ENCODE measurements around the gene AKT1. TPM values are rescaled to one million over a fixed set of nuclear protein-coding genes. Genes with fewer than 3 reads are reported as not detected.

The AKT1 gene
- polyA plus RNA-seq, 3 donors from 2014 or later: 14.8 to 23.3 (median 21.3) TPM

GRCh38 chr14:104792101-104792884, 3.3 kb downstream of the AKT1 start:
- Mint-ChIP-seq H3K27me3 (ENCODE audit: low read depth in 3 of 3) (peaks cover 0 to 10% (median 0%) of the 10 kb centered on the region in 3 donors), H3K4me1 (peaks cover 28 to 42% of the 10 kb centered on the region in 2 donors), H3K27ac (peak overlapping the region in 2 of 6 donors; percentile 61 to 68), H3K9me3 (no peaks in the 10 kb centered on the region), H3K4me3 (peak overlapping the region in 1 of 5 donors; percentile 58), H3K36me3 (no peaks in the 10 kb centered on the region)
- no peak for DNase-seq

GRCh38 chr14:104791425-104791824, 4.1 kb downstream of the AKT1 start:
- no peaks in the 10 kb centered on the region for H3K9me3 Mint-ChIP-seq
- DNase-seq: no peak
- H3K27me3 Mint-ChIP-seq (ENCODE audit: low read depth in 3 of 3): peaks cover 0 to 11% (median 0%) of the 10 kb centered on the region in 3 donors
- H3K4me3 Mint-ChIP-seq: peak overlapping the region in 3 of 5 donors; percentile 10 to 42 (median 23)
- no peaks in the 10 kb centered on the region for H3K36me3 Mint-ChIP-seq
- no peak overlapping the region for H3K27ac Mint-ChIP-seq
- H3K4me1 Mint-ChIP-seq: peaks cover 28 to 47% of the 10 kb centered on the region in 2 donors

DNA sequence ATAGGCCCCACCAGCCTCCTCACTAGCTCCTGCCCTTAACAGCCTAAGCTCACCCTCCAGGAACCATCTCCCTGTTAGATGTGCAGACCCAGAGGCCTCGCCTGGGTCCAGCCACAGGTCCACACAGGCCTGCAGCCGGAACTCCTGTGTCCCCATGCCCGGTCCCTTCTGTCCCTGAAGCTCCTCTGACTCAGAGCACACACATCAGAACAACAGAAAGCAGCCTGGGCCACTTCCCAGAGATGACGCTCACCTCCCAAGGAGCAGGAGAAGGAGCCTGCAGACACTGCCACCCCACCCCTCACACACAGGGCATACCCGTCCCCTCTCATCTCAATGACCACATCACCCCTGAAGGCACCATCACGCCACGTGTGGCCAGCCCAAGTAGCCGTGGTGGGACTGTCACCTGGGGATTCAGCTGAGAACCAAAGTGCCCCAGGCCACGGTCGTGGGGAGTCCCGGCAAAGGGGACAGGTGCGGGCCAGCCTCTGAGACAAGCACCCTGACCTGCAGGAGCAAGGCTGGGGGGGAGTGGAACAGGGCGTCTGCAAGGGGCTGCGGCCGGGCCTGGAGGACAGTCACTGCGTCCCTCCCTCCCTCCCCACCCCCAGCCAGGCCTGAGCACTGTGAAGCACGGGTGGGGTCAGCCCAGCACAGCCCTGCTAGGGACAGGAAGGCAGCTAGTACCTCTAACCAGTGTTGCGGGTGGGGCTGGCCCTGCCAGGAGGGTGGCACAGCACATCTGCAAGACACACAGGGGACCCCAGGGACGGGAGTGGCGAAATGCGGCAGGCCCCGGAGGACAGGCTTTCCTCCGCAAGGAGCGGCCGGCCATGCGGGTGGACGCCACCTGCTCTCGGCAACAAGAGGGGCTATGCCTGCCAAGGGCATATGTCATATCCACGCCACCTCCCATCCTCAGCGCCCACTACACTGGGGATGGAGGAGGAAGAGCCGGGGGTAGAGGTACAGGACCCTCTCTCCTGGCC, 5.5 kb downstream of the AKT1 start:
- Mint-ChIP-seq H3K27me3 (ENCODE audit: low read depth in 3 of 3) (peaks cover 0 to 7% (median 0%) of the 10 kb centered on the region in 3 donors), H3K36me3 (no peaks in the 10 kb centered on the region), H3K27ac (no peak overlapping the region), H3K4me3 (no peak overlapping the region), H3K4me1 (peaks cover 28 to 50% of the 10 kb centered on the region in 2 donors), H3K9me3 (no peaks in the 10 kb centered on the region)
- no peak for DNase-seq

DNA sequence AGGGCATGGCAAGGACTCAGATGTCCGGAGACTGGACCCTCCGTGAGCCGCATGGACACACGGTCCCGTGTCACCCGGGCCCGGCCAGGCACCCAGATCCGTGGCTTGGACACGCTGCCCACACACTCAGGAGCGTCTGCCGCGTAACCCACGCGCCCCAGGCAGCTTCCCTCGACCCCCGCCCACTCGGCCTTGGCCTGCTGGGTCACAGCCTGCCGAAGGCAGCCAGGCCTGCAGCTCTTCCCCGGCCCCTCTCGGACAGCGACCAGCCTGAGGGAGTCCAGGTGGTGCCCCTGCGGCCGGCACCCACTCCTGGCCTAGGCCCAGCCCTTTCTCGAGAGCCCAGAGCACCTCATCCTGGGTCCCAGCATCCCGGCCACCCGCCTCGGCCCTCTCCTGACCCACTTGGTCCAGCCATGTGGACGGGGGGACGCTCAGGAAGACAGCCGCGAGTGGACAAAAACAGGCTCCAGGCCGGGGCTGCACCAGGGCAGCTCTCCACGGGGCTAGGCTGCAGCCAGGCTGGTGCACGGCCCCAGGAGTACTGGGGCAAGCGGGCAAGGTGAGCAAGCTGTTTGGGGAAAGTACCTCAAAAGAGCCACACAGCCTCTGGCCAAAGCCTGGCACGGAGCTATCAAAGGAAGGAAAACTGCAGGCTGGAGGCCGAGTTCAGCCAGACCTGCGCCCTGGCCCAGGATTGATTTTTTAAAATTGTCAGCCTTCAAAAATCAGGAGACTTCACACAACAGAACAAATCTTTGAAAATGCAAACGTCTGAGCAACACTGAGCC, 6.5 kb downstream of the AKT1 start:
- no peaks in the 10 kb centered on the region for H3K9me3 Mint-ChIP-seq
- peaks cover 21 to 43% of the 10 kb centered on the region in 2 donors for H3K4me1 Mint-ChIP-seq
- peaks cover 0 to 4% (median 0%) of the 10 kb centered on the region in 3 donors for H3K27me3 Mint-ChIP-seq (ENCODE audit: low read depth in 3 of 3)
- H3K27ac Mint-ChIP-seq: no peak overlapping the region
- H3K36me3 Mint-ChIP-seq: no peaks in the 10 kb centered on the region
- DNase-seq: no peak
- no peak overlapping the region for H3K4me3 Mint-ChIP-seq

GRCh38 chr14:104788161-104788818, 7.3 kb downstream of the AKT1 start:
- Mint-ChIP-seq H3K27ac (no peak overlapping the region), H3K9me3 (no peaks in the 10 kb centered on the region), H3K4me1 (peaks cover 14 to 35% of the 10 kb centered on the region in 2 donors), H3K4me3 (no peak overlapping the region), H3K36me3 (no peaks in the 10 kb centered on the region), H3K27me3 (ENCODE audit: low read depth in 3 of 3) (peaks cover 0 to 4% (median 0%) of the 10 kb centered on the region in 3 donors)
- no peak for DNase-seq

- no peak for DNase-seq
- H3K9me3 Mint-ChIP-seq: no peaks in the 10 kb centered on the region
- H3K4me3 Mint-ChIP-seq: no peak overlapping the region
- peaks cover 0 to 4% (median 0%) of the 10 kb centered on the region in 3 donors for H3K27me3 Mint-ChIP-seq (ENCODE audit: low read depth in 3 of 3)
- no peak overlapping the region for H3K27ac Mint-ChIP-seq
- peaks cover 8 to 29% of the 10 kb centered on the region in 2 donors for H3K4me1 Mint-ChIP-seq
- H3K36me3 Mint-ChIP-seq: no peaks in the 10 kb centered on the region
These were observed 7.8 kb downstream of the AKT1 start for GRCh38 chr14:104787736-104788135.

DNA sequence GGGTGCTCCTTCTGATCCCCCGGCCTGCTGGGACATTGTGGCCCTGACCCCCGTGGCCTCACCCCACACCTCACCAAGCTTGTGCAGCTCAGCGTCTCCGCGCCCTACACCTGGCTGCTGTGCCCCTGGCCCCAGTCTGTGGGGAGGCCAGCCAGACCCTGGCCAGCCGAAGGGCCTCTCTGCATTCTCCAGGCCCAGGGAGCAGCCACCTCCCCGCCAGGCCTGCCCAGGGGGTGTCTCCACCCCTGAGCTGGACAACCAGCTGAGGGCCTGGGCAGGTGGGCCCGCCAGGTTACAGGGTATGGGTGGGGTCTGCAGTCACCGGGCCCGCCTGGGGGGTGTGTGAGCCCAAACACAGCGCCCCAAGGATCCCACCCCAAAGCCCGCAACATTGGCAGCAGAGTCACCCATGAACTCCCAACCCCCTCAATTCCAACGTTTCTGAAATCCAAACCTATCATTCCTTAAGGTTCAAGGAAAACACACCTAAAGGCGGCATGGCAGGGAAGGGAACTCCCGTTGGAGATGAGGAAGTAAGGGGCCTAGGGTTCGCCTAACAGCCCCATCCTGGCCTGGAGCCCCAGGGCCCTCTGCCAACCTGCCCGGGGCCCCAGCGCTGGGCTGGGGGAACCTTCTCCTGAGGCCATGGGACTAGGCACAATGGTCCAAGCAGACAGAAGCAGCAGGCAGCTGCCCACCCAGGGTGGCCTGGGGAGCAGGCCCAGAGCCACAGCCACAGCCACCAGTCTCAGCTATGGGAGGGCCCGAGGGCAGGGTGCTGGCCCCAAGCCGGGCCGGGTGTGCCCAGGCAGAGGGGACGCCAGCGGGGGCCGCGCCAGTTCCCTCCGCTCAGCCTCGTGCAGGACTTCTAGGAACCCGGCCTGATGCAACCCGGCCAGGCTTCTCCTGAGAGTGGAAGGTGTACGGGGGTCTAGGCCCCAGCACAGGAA, 8.5 kb downstream of the AKT1 start:
- no peak for DNase-seq
- no peaks in the 10 kb centered on the region for H3K9me3 Mint-ChIP-seq
- peaks cover 0 to 3% (median 0%) of the 10 kb centered on the region in 3 donors for H3K27me3 Mint-ChIP-seq (ENCODE audit: low read depth in 3 of 3)
- peak overlapping the region in 3 of 5 donors; percentile 36 to 46 (median 38) for H3K4me3 Mint-ChIP-seq
- H3K36me3 Mint-ChIP-seq: no peaks in the 10 kb centered on the region
- H3K27ac Mint-ChIP-seq: peak overlapping the region in 4 of 6 donors; percentile 2 to 77 (median 55)
- peaks cover 5 to 28% of the 10 kb centered on the region in 2 donors for H3K4me1 Mint-ChIP-seq

- H3K4me3 Mint-ChIP-seq: peak overlapping the region in 2 of 5 donors; percentile 10 to 36
- H3K4me1 Mint-ChIP-seq: peaks cover 0 to 24% of the 10 kb centered on the region in 2 donors
- H3K27me3 Mint-ChIP-seq (ENCODE audit: low read depth in 3 of 3): peaks cover 0 to 3% (median 0%) of the 10 kb centered on the region in 3 donors
- no peaks in the 10 kb centered on the region for H3K9me3 Mint-ChIP-seq
- peak in 1 of 3 donors; percentile 34 for DNase-seq
- H3K36me3 Mint-ChIP-seq: no peaks in the 10 kb centered on the region
- H3K27ac Mint-ChIP-seq: peak overlapping the region in 4 of 6 donors; percentile 2 to 61 (median 26)
These were observed 9.4 kb downstream of the AKT1 start for GRCh38 chr14:104786091-104786586.

- no peaks in the 10 kb centered on the region for H3K9me3 Mint-ChIP-seq
- peak overlapping the region in 2 of 6 donors; percentile 53 to 61 for H3K27ac Mint-ChIP-seq
- peaks cover 0 to 3% (median 0%) of the 10 kb centered on the region in 3 donors for H3K27me3 Mint-ChIP-seq (ENCODE audit: low read depth in 3 of 3)
- DNase-seq: no peak
- no peak overlapping the region for H3K4me3 Mint-ChIP-seq
- no peaks in the 10 kb centered on the region for H3K36me3 Mint-ChIP-seq
- H3K4me1 Mint-ChIP-seq: peaks cover 0 to 20% of the 10 kb centered on the region in 2 donors
These were observed 9.9 kb downstream of the AKT1 start for GRCh38 chr14:104785708-104786080.

DNA sequence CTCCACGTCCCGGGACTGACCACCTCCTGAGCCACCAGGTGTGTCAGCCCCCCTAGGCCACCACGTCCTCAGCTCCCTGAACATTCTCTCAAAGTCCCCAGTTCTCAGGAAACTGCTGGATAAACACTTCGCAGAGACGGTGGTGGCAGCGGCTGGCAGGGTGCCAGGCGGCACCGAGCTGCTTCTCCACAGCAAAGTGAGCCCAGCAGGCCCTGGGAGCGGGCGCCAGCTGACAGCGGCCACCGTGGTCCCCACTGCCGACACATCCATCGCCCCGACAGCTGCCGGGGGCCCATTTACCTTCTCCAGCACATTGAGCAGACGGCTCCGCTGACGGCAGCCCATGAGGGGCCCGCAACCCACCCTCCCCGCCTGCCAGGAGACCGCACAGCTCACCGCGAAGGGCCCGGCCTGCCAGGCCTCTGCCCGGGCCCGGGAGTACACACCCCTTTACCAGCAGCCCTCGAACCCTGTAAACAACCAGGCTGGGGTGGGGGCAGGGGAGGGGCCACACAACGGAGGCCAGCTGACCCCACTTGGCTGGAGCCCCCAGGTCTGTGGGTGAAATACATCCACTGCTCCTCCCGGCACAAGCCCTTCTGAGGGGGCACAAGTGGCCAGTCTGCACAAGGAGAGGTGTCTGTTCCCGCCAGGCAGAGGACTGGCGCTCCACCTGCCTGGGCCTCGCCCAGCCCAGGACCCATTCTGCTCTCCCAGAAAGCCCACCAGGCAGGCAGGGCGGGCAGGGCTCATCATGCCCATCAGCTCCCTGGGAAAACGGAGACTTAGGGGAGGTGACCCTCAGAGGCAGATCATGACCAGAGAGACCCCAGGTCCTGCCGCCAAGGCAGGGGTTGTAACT, 10.5 kb downstream of the AKT1 start:
- H3K27ac Mint-ChIP-seq: peak overlapping the region in 3 of 6 donors; percentile 50 to 57 (median 53)
- H3K36me3 Mint-ChIP-seq: no peaks in the 10 kb centered on the region
- peaks cover 0 to 20% of the 10 kb centered on the region in 2 donors for H3K4me1 Mint-ChIP-seq
- peaks cover 0 to 3% (median 0%) of the 10 kb centered on the region in 3 donors for H3K27me3 Mint-ChIP-seq (ENCODE audit: low read depth in 3 of 3)
- H3K9me3 Mint-ChIP-seq: no peaks in the 10 kb centered on the region
- peak overlapping the region in 1 of 5 donors; percentile 36 for H3K4me3 Mint-ChIP-seq
- no peak for DNase-seq

GRCh38 chr14:104784218-104784568, 11.4 kb downstream of the AKT1 start:
- Mint-ChIP-seq H3K36me3 (no peaks in the 10 kb centered on the region), H3K27me3 (ENCODE audit: low read depth in 3 of 3) (peaks cover 0 to 3% (median 0%) of the 10 kb centered on the region in 3 donors), H3K9me3 (no peaks in the 10 kb centered on the region), H3K4me1 (peaks cover 0 to 16% of the 10 kb centered on the region in 2 donors), H3K27ac (no peak overlapping the region), H3K4me3 (no peak overlapping the region)
- DNase-seq: no peak

Measured in immature natural killer cell (primary cell).